ENCODE data around the gene METTL2B. TPM values are rescaled to one million over a fixed set of nuclear protein-coding genes. Genes with fewer than 3 reads are reported as not detected.
A peak's percentile ranks its signal among the peaks of the same experiment; 100 is the strongest.
"Not testable (repeated sequence)": the region's sequence is repeated elsewhere in the genome, so short reads cannot be mapped to it uniquely, and the experiment has no call there.

Gene METTL2B
- total and polyA plus RNA-seq, 8 donors, result 7.8 to 21.5 (median 12.4) TPM

GRCh38 chr7:128455543-128456254 lies 20.8 kb upstream of the METTL2B start, which contains the start of gene HILPDA:
HILPDA (plus strand) TSS chr7:128455878; CDS start chr7:128457269, 1,391 bp downstream.
- TF ChIP-seq CTCF (IDR thresholded peaks at IDR 0.05) (no peak), POLR2AphosphoS5 (IDR thresholded peaks at IDR 0.05) (peak; percentile 90 to 97 (median 93)), EP300 (IDR thresholded peaks at IDR 0.05) (no peak), POLR2A (IDR thresholded peaks at IDR 0.05) (peak in 2 of 4 donors; percentile 2 to 33)
- H3K4me3 ChIP-seq, result peak within 1 kb of the TSS; percentile 70 to 84 (median 77)
- H3K9me3 ChIP-seq, result no peaks in the 10 kb centered on the region
- peaks cover 0 to 12% (median 8%) of the 10 kb centered on the region in 4 donors for H3K36me3 ChIP-seq
- peak within 1 kb of the TSS; percentile 90 to 96 (median 95) for H3K27ac ChIP-seq
- DNase-seq, result peak; percentile 96 to 97
- H3K4me1 ChIP-seq, result peaks cover 46 to 69% (median 64%) of the 10 kb centered on the region in 4 donors
- no peaks in the 10 kb centered on the region for H3K27me3 ChIP-seq
- 0 to 1% (median 0%) methylated on average over 31 to 64 of the region's 64 CpGs for WGBS, 5 donors
- intact Hi-C loops (cut with DNase I; ENCODE audit: low total_unique reads), result loop anchor here (5.0 kb wide), 1 partner anchor 33 kb away; no protein-coding TSS in a partner anchor

- intact Hi-C loops (cut with DNase I; ENCODE audit: low total_unique reads), result loop anchor here (5.0 kb wide), 1 partner anchor 34 kb away; no protein-coding TSS in a partner anchor
- Histone ChIP-seq H3K27me3 (no peaks in the 10 kb centered on the region), H3K4me3 (peak overlapping the region; percentile 70 to 84 (median 77)), H3K4me1 (peaks cover 46 to 75% (median 65%) of the 10 kb centered on the region in 4 donors), H3K9me3 (no peaks in the 10 kb centered on the region), H3K27ac (peak overlapping the region; percentile 90 to 96 (median 95)), H3K36me3 (peaks cover 0 to 12% (median 8%) of the 10 kb centered on the region in 4 donors)
- DNase-seq, result no peak
- WGBS, 5 donors, result 2 to 6% (median 5%) methylated on average over 5 of the region's 5 CpGs
- TF ChIP-seq EP300 (IDR thresholded peaks at IDR 0.05), result no peak
Measured at GRCh38 chr7:128456255-128456725, 20.3 kb upstream of the METTL2B start.

- intact Hi-C loops (cut with DNase I; ENCODE audit: low total_unique reads), result loop anchor here (5.0 kb wide), 1 partner anchor 35 kb away; no protein-coding TSS in a partner anchor
Measured at GRCh38 chr7:128457385-128457784, 19.2 kb upstream of the METTL2B start.

GRCh38 chr7:128458956-128459355 lies 17.6 kb upstream of the METTL2B start:
- intact Hi-C loops (cut with DNase I; ENCODE audit: low total_unique reads), result loop anchor here (5.0 kb wide), 1 partner anchor 37 kb away; no protein-coding TSS in a partner anchor
- H3K36me3 ChIP-seq, result peaks cover 0 to 17% (median 8%) of the 10 kb centered on the region in 4 donors
- peaks cover 39 to 64% (median 53%) of the 10 kb centered on the region in 4 donors for H3K4me1 ChIP-seq
- no peaks in the 10 kb centered on the region for H3K27me3 ChIP-seq
- TF ChIP-seq POLR2A (IDR thresholded peaks at IDR 0.05), result no peak
- TF ChIP-seq POLR2AphosphoS5 (IDR thresholded peaks at IDR 0.05), result no peak
- no peak for TF ChIP-seq CTCF (IDR thresholded peaks at IDR 0.05)
- TF ChIP-seq EP300 (IDR thresholded peaks at IDR 0.05), result no peak
- DNase-seq, result no peak
- H3K4me3 ChIP-seq, result no peak overlapping the region
- peak overlapping the region in 2 of 5 donors; percentile 10 to 95 for H3K27ac ChIP-seq
- WGBS, 5 donors, result 38 to 56% (median 47%) methylated on average over 3 of the region's 3 CpGs
- no peaks in the 10 kb centered on the region for H3K9me3 ChIP-seq

More at GRCh38 chr7:128457385-128457784, 19.2 kb upstream of the METTL2B start:
- Histone ChIP-seq H3K36me3 (peaks cover 0 to 12% (median 8%) of the 10 kb centered on the region in 4 donors), H3K4me1 (peaks cover 46 to 78% (median 66%) of the 10 kb centered on the region in 4 donors), H3K27ac (peak overlapping the region in 1 of 5 donors; percentile 95), H3K4me3 (peak overlapping the region in 3 of 4 donors; percentile 70 to 84 (median 81))
- not testable (repeated sequence) for H3K9me3 ChIP-seq, DNase-seq, H3K27me3 ChIP-seq
- WGBS, 5 donors, result 78 to 90% (median 87%) methylated on average over 2 to 6 of the region's 6 CpGs

- peak overlapping the region in 2 of 5 donors; percentile 4 to 95 for H3K27ac ChIP-seq
- H3K27me3 ChIP-seq, result no peaks in the 10 kb centered on the region
- TF ChIP-seq CTCF (IDR thresholded peaks at IDR 0.05) (peak in 5 of 7 experiments; percentile 71 to 91 (median 81)), POLR2AphosphoS5 (IDR thresholded peaks at IDR 0.05) (peak in 1 of 3 donors; percentile 55), POLR2A (IDR thresholded peaks at IDR 0.05) (no peak)
- H3K36me3 ChIP-seq, result peaks cover 0 to 17% (median 8%) of the 10 kb centered on the region in 4 donors
- peak; percentile 71 to 88 for DNase-seq
- no peaks in the 10 kb centered on the region for H3K9me3 ChIP-seq
- peaks cover 34 to 60% (median 48%) of the 10 kb centered on the region in 4 donors for H3K4me1 ChIP-seq
- H3K4me3 ChIP-seq, result no peak overlapping the region
- 24 to 39% (median 27%) methylated on average over 4 to 5 of the region's 5 CpGs for WGBS, 5 donors
- intact Hi-C loops (cut with DNase I; ENCODE audit: low total_unique reads), result loop anchor here (5.0 kb wide), 1 partner anchor 37 kb away; no protein-coding TSS in a partner anchor
Measured at GRCh38 chr7:128459394-128459878, 17.1 kb upstream of the METTL2B start.
